Gastrocnemius medialis (tissue), 4 donors: ENCODE results near the gene SPRR2D. TPM values are rescaled to one million over a fixed set of nuclear protein-coding genes. Genes with fewer than 3 reads are reported as not detected.
"Not testable (repeated sequence)": the region's sequence is repeated elsewhere in the genome, so short reads cannot be mapped to it uniquely, and the experiment has no call there.

Experiments used
- ATAC-seq, 2 donors: fragments of 150-250 bp; one replicate each; pipeline ENCODE4 v1.9.1; 2016
- DNase-seq, 2 donors: peaks; one replicate each; pipeline ENCODE4 v3.0.0-alpha.2; 2019
- H3K27ac ChIP-seq, 4 donors: fragments of 200-600 bp; sonication (generic); 1 replicate in 1 of 4; 2 replicates in 3 of 4; pipeline ENCODE4 v1.5.1; 2016 to 2018; ENCODE audit warnings: mild to moderate bottlenecking in 2 of 4, moderate library complexity in 1 of 4
- H3K27me3 ChIP-seq, 3 donors: fragments of 200-600 bp; sonication (generic) in 2 of 3; 1 replicate in 1 of 3; 2 replicates in 2 of 3; pipeline versions ENCODE4 v1.5.1 to v1.6.0; 2016 to 2019; ENCODE audit warnings: mild to moderate bottlenecking in 1 of 3, moderate library complexity in 1 of 3
- H3K36me3 ChIP-seq, 2 donors: fragments of 200-600 bp; sonication (generic) in 1 of 2; one replicate each; pipeline ENCODE4 v1.5.1; 2017 to 2018
- H3K4me1 ChIP-seq, 2 donors: fragments of 200-600 bp; sonication (generic) in 1 of 2; one replicate each; pipeline ENCODE4 v1.5.1; 2016 to 2017; ENCODE audit warnings: mild to moderate bottlenecking in 2 of 2
- H3K4me3 ChIP-seq, 4 donors: fragments of 200-600 bp; sonication (generic) in 3 of 4; 1 replicate in 1 of 4; 2 replicates in 3 of 4; pipeline ENCODE4 v1.5.1; 2016 to 2019; ENCODE audit warnings: mild to moderate bottlenecking in 2 of 4
- H3K9me3 ChIP-seq, 3 donors: fragments of 200-600 bp; sonication (generic) in 2 of 3; 1 replicate in 1 of 3; 2 replicates in 2 of 3; pipeline ENCODE4 v1.5.1; 2016 to 2019
- POLR2A ChIP-seq, 2 donors: fragments of 450-650 bp; IDR thresholded peaks; one replicate each; pipeline ENCODE4 v1.6.1; 2017; ENCODE audit warnings: antibody characterized with exemption in 2 of 2, mild to moderate bottlenecking in 2 of 2, moderate library complexity in 2 of 2
- in situ Hi-C, 4 donors: fragments of 200-750 bp; cut with MboI; loops; one replicate each; pipeline versions ENCODE4 v1.15.0 to v1.8.0; 2017; ENCODE audit warnings: low sequenced_read_pairs in 4 of 4
- intact Hi-C: fragments of 100-400 bp; cut with DNase I; formaldehyde crosslinking; loops from one replicate; pipeline ENCODE4 v1.15.1; 2023; ENCODE audit warnings: low total_unique reads
- total RNA-seq, 4 donors: library from RNA; depleted of rRNA; stranded (reverse); fragments of >200 nt; gene quantifications; one replicate each; pipeline versions ENCODE4 v1.1.0 to v1.2.3, GENCODE V29; 2016
- TF ChIP-seq, protein P1 (sequence below), 5 experiments: fragments of 450-650 bp in 3 of 5; fragments of 200-600 bp in 2 of 5; sonication (generic) in 2 of 5; IDR thresholded peaks in 4 of 5; conservative IDR thresholded peaks in 1 of 5; 1 replicate in 4 of 5; 2 replicates in 1 of 5; pipeline ENCODE4 v1.5.1; 2016 to 2019; ENCODE audit warnings: antibody characterized with exemption in 5 of 5, mild to moderate bottlenecking in 3 of 5, moderate library complexity in 3 of 5

The SPRR2D gene
- total RNA-seq, 4 donors from 2014 or later, result not detected

DNA sequence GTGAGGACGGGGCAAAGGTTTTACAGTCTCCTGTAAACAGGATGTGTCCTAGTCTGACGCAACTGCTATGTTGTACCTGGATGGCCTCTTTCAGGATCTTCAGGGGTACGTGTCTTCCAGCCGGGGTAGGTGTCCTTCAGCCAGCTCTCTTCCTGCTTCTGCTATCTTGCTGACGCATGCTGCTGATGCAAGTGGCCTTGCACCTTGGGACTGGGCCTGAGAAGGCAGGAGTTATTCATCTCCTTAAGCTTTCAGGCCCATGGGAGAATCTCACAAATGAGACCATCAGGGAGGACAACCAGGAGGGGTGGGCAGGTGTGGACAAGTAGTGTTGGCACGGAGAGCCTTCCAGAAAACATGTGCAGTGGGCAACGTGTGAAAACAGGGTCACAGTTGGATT, 17.8 kb downstream of the SPRR2D start:
- in situ Hi-C loops, result no loop called here
- H3K27ac ChIP-seq, result no peak overlapping the region
- intact Hi-C loops, result no loop called here
- no peaks in the 10 kb centered on the region for H3K9me3 ChIP-seq
- DNase-seq (no peak), ATAC-seq (no peak)
- TF ChIP-seq, protein P1, sequence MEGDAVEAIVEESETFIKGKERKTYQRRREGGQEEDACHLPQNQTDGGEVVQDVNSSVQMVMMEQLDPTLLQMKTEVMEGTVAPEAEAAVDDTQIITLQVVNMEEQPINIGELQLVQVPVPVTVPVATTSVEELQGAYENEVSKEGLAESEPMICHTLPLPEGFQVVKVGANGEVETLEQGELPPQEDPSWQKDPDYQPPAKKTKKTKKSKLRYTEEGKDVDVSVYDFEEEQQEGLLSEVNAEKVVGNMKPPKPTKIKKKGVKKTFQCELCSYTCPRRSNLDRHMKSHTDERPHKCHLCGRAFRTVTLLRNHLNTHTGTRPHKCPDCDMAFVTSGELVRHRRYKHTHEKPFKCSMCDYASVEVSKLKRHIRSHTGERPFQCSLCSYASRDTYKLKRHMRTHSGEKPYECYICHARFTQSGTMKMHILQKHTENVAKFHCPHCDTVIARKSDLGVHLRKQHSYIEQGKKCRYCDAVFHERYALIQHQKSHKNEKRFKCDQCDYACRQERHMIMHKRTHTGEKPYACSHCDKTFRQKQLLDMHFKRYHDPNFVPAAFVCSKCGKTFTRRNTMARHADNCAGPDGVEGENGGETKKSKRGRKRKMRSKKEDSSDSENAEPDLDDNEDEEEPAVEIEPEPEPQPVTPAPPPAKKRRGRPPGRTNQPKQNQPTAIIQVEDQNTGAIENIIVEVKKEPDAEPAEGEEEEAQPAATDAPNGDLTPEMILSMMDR (IDR thresholded peaks at IDR 0.05 in 4 of 5, conservative IDR thresholded peaks at IDR 0.05 in 1 of 5), result no peak
- TF ChIP-seq POLR2A (IDR thresholded peaks at IDR 0.05), result no peak
- H3K27me3 ChIP-seq, result no peaks in the 10 kb centered on the region
- H3K4me3 ChIP-seq, result no peak overlapping the region
- no peaks in the 10 kb centered on the region for H3K4me1 ChIP-seq
- no peaks in the 10 kb centered on the region for H3K36me3 ChIP-seq

DNA sequence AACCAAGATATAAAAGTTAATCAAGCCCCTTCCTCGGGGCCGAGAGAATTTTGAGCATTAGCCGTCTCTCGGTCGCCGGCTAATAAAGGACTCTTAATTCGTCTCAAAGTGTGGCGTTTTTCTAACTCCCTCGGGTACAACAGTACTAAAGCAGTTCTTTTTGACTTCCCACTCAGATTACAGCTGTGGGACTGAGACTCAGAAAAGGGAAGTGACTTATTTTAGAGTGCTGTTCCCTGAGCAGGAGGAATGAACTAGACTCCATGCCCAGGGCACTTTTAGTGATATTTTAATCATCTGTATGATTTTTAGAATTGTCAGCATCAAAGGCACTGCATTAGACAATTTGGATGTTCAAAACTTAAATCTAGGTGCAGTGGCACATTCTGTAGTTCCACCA, 18.6 kb downstream of the SPRR2D start:
- H3K4me3 ChIP-seq, H3K27me3 ChIP-seq, H3K4me1 ChIP-seq, H3K36me3 ChIP-seq, in situ Hi-C loops, ATAC-seq, intact Hi-C loops, DNase-seq, H3K9me3 ChIP-seq, H3K27ac ChIP-seq: not testable (repeated sequence)

DNA sequence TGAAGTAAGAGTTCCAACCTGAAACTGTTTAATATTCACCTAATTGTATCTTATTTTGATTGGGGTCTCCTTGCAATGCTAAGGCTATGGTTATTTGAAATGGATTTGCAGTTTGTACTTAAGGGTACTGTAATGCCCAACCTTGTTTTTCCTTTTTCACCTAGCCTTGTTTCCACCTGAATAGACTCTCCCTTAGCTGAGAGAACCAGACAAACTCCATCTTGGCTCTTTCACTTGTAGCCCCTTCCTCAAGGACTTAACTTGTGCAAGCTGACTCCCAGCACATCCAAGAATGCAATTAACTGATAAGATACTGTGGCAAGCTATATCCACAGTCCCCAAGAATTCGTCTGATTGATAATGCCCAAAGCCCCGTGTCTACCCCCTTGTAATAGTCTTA, 19.1 kb downstream of the SPRR2D start:
- H3K27ac ChIP-seq, H3K4me1 ChIP-seq, in situ Hi-C loops, intact Hi-C loops, ATAC-seq, H3K36me3 ChIP-seq, H3K4me3 ChIP-seq, H3K27me3 ChIP-seq, DNase-seq, H3K9me3 ChIP-seq: not testable (repeated sequence)

DNA sequence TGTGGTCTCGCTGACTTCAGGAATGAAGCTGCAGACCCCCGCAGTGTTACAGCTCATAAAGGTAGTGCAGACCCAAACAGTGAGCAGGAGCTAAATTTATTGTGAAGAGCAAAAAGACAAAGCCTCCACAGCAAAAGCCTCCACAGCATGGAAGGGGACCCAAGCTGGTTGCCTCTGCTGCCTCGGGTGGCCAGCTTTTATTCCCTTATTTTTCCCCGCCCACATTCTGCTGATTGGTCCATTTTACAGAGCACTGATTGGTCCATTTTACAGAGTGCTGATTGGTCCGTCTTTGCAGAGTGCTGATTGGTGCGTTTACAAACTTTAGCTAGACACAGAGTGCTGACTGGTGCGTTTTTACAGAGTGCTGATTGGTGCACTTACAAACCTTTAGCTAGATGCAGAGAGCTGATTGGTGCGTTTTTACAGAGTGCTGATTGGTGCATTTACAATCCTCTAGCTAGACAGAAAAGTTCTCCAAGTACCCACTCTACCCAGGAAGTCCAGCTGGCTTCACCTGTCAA, 29.6 kb downstream of the SPRR2D start:
- H3K36me3 ChIP-seq, H3K9me3 ChIP-seq, in situ Hi-C loops, ATAC-seq, H3K4me3 ChIP-seq, H3K4me1 ChIP-seq, H3K27ac ChIP-seq, DNase-seq, H3K27me3 ChIP-seq, intact Hi-C loops: not testable (repeated sequence)

DNA sequence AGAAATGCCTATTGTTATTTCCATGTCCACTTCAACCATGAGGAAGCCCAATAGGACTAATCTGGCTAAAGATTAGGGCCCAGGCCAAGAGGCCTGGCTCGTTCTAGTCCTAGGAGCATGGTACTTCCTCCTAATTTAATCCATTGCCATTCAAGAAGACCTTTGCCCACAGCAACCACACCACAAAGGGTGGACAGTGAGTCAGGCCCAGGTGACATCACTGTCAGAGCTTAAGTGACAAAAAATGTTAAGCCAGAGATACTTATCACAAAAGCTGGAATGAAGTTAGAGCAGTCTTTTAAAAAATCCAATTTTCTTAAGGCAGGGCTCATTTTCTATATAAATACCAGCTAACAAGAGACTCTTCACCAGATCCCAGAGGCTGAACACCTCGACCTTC, 39.5 kb downstream of the SPRR2D start, which contains the start of gene SPRR3:
SPRR3 (plus strand) TSS at position 368 of the 400 bp plus-strand sequence. CDS start 1,272 bp downstream, outside the sequence.
- Histone ChIP-seq H3K4me1 (no peaks in the 10 kb centered on the region), H3K27ac (no peak within 1 kb of the TSS), H3K27me3 (no peaks in the 10 kb centered on the region), H3K36me3 (no peaks in the 10 kb centered on the region), H3K4me3 (no peak within 1 kb of the TSS), H3K9me3 (no peaks in the 10 kb centered on the region)
- TF ChIP-seq, protein P1 (IDR thresholded peaks at IDR 0.05 in 4 of 5, conservative IDR thresholded peaks at IDR 0.05 in 1 of 5), result no peak
- TF ChIP-seq POLR2A (IDR thresholded peaks at IDR 0.05), result no peak
- intact Hi-C loops, result no loop called here
- in situ Hi-C loops, result no loop called here
- ATAC-seq (no peak), DNase-seq (no peak)

DNA sequence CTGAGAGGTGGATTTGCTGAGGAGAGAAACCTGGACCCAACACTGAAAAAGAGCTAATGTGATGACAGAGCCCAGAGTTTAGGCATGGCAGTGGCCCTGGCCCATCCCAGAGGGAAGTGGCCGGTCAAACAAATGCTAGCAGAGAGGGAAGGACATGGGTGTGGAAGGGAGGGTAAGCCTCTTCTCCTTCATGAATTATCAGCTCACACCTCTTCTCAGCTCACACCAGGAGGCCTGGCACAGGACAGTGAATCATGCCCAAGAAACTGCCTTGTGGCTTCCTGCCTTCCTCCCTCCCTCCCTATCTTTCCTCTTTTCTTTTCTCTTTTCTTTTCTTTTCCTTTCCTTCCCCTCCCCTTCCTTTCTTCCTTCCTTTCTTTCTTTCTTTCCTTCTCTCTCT, 40.6 kb downstream of the SPRR2D start:
- TF ChIP-seq, protein P1 (IDR thresholded peaks at IDR 0.05 in 4 of 5, conservative IDR thresholded peaks at IDR 0.05 in 1 of 5), result no peak
- TF ChIP-seq POLR2A (IDR thresholded peaks at IDR 0.05), result no peak
- Histone ChIP-seq H3K27ac (no peak overlapping the region), H3K4me3 (no peak overlapping the region), H3K36me3 (no peaks in the 10 kb centered on the region), H3K9me3 (no peaks in the 10 kb centered on the region), H3K4me1 (no peaks in the 10 kb centered on the region), H3K27me3 (no peaks in the 10 kb centered on the region)
- intact Hi-C loops (no loop called here), in situ Hi-C loops (no loop called here)
- ATAC-seq (no peak), DNase-seq (no peak)
